OCI-LY3 (cell line): Measurements from ENCODE around the gene CHRNA9.

ENCODE experiments used
- H2AFZ ChIP-seq: fragments of 200-600, 300-600 bp; shearing (Covaris generic); 2 replicates; pipeline ENCODE4 v1.6.0; 2014; ENCODE audit warnings: antibody characterized with exemption, low read depth, low read length
- H3K27ac ChIP-seq: fragments of 200-600, 300-600 bp; sonication (generic); 2 replicates; pipeline ENCODE4 v1.5.1; 2014; ENCODE audit warnings: mild to moderate bottlenecking, low read length, moderate library complexity, mixed read lengths
- H3K27me3 ChIP-seq: fragments of 200-600, 300-600 bp; sonication (generic); 2 replicates; pipeline ENCODE4 v1.6.1; 2014; ENCODE audit warnings: low read depth, low read length, mixed read lengths
- H3K36me3 ChIP-seq: fragments of 200-600, 300-600 bp; sonication (generic); replicated peaks from 2 replicates; pipeline ENCODE3; 2014; ENCODE audit warnings: low read depth, low read length, mixed read lengths
- H3K4me1 ChIP-seq: fragments of 300-600, 200-600 bp; sonication (generic); 2 replicates; pipeline ENCODE4 v1.6.1; 2014; ENCODE audit warnings: low read length, mixed read lengths
- H3K4me2 ChIP-seq: fragments of 200-600, 300-600 bp; sonication (generic); 2 replicates; pipeline ENCODE4 v1.6.1; 2014; ENCODE audit warnings: low read length, mixed read lengths
- H3K4me3 ChIP-seq: fragments of 300-600, 200-600 bp; sonication (generic); 2 replicates; pipeline ENCODE4 v1.5.1; 2014; ENCODE audit warnings: antibody characterized with exemption, mild to moderate bottlenecking, low read length, moderate library complexity
- H3K79me2 ChIP-seq: fragments of 300-600, 200-600 bp; shearing (Covaris generic); 2 replicates; pipeline ENCODE4 v1.6.1; 2014; ENCODE audit warnings: mild to moderate bottlenecking, low read length, mixed read lengths
- H3K9ac ChIP-seq: fragments of 300-600, 200-600 bp; shearing (Covaris generic); 2 replicates; pipeline ENCODE4 v1.6.0; 2014; ENCODE audit warnings: mild to moderate bottlenecking, low read length, moderate library complexity
- H3K9me3 ChIP-seq: fragments of 200-600, 300-600 bp; shearing (Covaris generic); 2 replicates; pipeline ENCODE4 v1.6.1; 2014; ENCODE audit warnings: low read length, mixed read lengths; ENCODE audit not compliant: insufficient read depth
- H4K20me1 ChIP-seq: fragments of 200-600, 300-600 bp; sonication (generic); 2 replicates; pipeline ENCODE4 v1.6.1; 2016; ENCODE audit warnings: low read length, mixed read lengths; ENCODE audit not compliant: insufficient read depth
- EZH2phosphoT487 ChIP-seq: fragments of 200-600 bp; shearing (Covaris generic); IDR thresholded peaks from 2 replicates; pipeline ENCODE4 v1.6.1; 2018; ENCODE audit warnings: antibody characterized with exemption, mixed run types, low read depth
- TF ChIP-seq, protein P1 (sequence below): fragments of 200-600, 300-600 bp; sonication (generic); IDR thresholded peaks from 2 replicates; pipeline ENCODE4 v1.5.1; 2014; ENCODE audit warnings: antibody characterized with exemption, low read length, low read depth

Gene CHRNA9

DNA sequence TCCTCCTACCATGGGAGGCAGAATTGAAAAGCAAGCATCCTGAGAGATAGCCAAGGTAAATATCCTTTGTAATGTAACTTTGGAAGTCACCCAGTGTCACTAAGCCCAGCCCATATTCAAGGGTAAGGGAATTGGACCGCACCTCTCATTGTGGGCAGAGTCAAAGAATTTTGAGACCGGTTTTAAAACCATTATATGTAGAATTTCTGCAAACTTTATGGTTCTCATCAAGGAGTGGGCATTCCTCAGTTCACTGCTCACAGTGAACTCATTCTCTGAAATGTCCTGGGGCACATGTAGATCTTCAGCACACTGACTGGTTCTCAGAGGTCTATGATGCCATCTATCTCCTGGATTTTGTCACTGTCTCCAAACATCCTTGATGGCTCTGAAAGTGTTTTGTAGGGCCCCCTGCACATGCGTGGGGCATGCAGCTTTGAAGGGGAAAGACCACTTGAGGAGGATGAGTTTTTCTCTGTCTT is 35.3 kb upstream of the CHRNA9 start:
- Histone ChIP-seq H3K27me3 (no peaks in the 10 kb centered on the region), H3K27ac (no peak overlapping the region), H2AFZ (no peak overlapping the region), H3K4me2 (peak overlapping the region; percentile 7), H3K4me3 (no peak overlapping the region), H3K9me3 (peaks cover 18% of the 10 kb centered on the region), H3K4me1 (peaks cover 48% of the 10 kb centered on the region), H3K36me3 (peaks cover 4% of the 10 kb centered on the region), H3K9ac (no peak overlapping the region), H4K20me1 (no peaks in the 10 kb centered on the region), H3K79me2 (no peaks in the 10 kb centered on the region)
- TF ChIP-seq EZH2phosphoT487 = no peak
- TF ChIP-seq, protein P1, sequence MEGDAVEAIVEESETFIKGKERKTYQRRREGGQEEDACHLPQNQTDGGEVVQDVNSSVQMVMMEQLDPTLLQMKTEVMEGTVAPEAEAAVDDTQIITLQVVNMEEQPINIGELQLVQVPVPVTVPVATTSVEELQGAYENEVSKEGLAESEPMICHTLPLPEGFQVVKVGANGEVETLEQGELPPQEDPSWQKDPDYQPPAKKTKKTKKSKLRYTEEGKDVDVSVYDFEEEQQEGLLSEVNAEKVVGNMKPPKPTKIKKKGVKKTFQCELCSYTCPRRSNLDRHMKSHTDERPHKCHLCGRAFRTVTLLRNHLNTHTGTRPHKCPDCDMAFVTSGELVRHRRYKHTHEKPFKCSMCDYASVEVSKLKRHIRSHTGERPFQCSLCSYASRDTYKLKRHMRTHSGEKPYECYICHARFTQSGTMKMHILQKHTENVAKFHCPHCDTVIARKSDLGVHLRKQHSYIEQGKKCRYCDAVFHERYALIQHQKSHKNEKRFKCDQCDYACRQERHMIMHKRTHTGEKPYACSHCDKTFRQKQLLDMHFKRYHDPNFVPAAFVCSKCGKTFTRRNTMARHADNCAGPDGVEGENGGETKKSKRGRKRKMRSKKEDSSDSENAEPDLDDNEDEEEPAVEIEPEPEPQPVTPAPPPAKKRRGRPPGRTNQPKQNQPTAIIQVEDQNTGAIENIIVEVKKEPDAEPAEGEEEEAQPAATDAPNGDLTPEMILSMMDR = peak; percentile 52

DNA sequence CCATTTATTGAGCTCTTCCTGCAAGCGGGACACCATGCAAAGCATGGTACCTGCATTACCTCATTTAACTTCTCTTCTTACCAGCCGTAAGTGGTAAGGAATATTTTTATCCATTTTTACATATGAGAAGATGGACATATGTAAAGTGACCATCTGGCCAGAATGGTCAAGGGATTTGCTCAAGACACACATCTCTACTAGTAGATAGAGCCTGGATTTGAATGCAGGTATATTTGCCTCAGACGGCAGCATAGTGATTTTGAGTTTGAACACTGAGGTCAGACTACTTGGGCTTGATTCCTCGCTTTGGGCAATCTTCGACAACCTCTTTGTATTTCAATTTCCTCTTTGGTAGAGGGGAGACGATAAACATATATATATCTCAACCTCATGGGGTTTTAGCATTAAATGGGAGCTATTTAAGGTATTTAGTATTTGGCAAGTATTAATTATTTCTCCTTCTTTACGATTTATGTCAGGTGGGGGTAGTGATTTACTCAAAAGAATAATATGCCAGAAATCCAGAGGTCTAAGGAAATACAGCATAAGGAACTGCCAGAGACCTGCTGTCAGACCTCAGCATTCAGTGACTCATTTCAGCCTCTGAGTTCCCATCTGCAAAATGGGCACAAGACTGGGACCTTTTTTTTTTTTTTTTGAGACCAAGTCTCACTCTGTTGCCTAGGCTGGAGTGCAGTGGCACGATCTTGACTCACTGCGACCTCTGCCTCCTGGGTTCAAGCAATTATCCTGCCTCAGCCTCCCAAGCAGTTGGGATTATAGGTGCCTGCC is 34.6 kb upstream of the CHRNA9 start:
- Histone ChIP-seq H3K4me3 (no peak overlapping the region), H4K20me1 (no peaks in the 10 kb centered on the region), H3K79me2 (no peaks in the 10 kb centered on the region), H3K27me3 (no peaks in the 10 kb centered on the region), H3K27ac (no peak overlapping the region), H3K4me2 (peak overlapping the region; percentile 68), H3K9ac (no peak overlapping the region), H3K9me3 (peaks cover 13% of the 10 kb centered on the region; the same call in 1 of the 2 replicates), H2AFZ (no peak overlapping the region), H3K36me3 (peaks cover 4% of the 10 kb centered on the region), H3K4me1 (peaks cover 55% of the 10 kb centered on the region)
- TF ChIP-seq EZH2phosphoT487 = no peak
- TF ChIP-seq, protein P1 = no peak

DNA sequence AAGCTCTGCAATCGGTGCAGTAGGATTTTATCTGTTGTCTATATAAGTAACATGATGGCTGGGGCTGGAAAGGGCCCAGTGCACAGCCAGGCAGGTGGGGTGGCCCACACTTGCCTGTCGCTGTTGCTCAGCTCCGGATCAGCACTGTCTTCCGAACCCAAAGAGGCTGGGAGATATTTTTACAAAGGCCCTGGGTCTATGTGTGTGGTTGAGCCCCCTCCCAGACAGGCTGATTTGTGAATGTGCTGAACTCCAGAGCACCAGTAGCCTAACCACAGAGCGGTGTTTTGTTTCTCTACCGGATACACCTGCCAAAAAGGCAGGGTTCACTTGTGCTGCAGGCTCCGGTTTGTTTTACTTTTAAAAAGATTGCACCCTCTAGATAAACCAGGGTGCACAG is 33.5 kb upstream of the CHRNA9 start:
- Histone ChIP-seq H3K9ac (peak overlapping the region; percentile 19; the same call in 1 of the 2 replicates), H3K4me1 (peaks cover 65% of the 10 kb centered on the region), H3K9me3 (peaks cover 13% of the 10 kb centered on the region; the same call in 1 of the 2 replicates), H3K27ac (peak overlapping the region; percentile 44), H2AFZ (peak overlapping the region; percentile 26), H3K79me2 (no peaks in the 10 kb centered on the region), H3K36me3 (peaks cover 4% of the 10 kb centered on the region), H3K27me3 (no peaks in the 10 kb centered on the region), H3K4me3 (peak overlapping the region; percentile 54), H4K20me1 (no peaks in the 10 kb centered on the region), H3K4me2 (peak overlapping the region; percentile 68)
- no peak for TF ChIP-seq EZH2phosphoT487
- TF ChIP-seq, protein P1 = no peak

DNA sequence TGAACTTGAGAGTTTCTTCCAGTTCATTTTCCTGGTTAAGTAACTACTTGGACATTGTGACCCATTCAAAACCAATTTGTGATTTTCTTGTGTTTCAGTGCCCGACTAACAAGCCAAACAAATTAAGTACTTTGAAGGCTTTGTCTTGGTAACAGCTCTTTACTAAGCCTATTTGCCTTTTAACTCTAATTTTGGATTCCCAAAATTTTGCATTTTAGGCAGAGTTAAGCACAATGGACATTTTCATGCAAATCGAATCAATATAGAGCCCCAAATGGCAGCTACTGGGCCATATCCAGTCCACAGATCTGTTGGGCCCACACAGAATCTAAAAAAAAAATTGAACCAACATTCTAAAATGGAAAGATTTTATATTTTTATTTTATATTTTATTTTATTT is 31.4 kb upstream of the CHRNA9 start:
- no peak overlapping the region for H3K4me3 ChIP-seq
- H3K4me1 ChIP-seq = peaks cover 81% of the 10 kb centered on the region
- no peak overlapping the region for H3K4me2 ChIP-seq
- no peak overlapping the region for H2AFZ ChIP-seq
- H3K36me3 ChIP-seq = peaks cover 4% of the 10 kb centered on the region
- H3K27me3 ChIP-seq = no peaks in the 10 kb centered on the region
- TF ChIP-seq EZH2phosphoT487 = no peak
- TF ChIP-seq, protein P1 = no peak
- no peak overlapping the region for H3K9ac ChIP-seq
- peaks cover 3% of the 10 kb centered on the region; the same call in 1 of the 2 replicates for H3K79me2 ChIP-seq
- H3K9me3 ChIP-seq = peaks cover 13% of the 10 kb centered on the region; the same call in 1 of the 2 replicates
- H4K20me1 ChIP-seq = no peaks in the 10 kb centered on the region
- H3K27ac ChIP-seq = no peak overlapping the region
